Activated CD8-positive, alpha-beta memory T cell treated with anti-CD3 and anti-CD28 coated beads, Interleukin-2, amount 10 ng/mL, durations not matched to agents 7 days and 5 days (primary cell): ENCODE results near the gene NUBP2. TPM values are rescaled to one million over a fixed set of nuclear protein-coding genes. Genes with fewer than 3 reads are reported as not detected.

Experiments used
- ATAC-seq: fragments of 150-1000 bp; cut with Tn5 transposase; one replicate; pipeline ENCODE4 v1.10.0; 2021; ENCODE audit warnings: moderate library complexity
- CTCF ChIA-PET: fragments of 350-600 bp; sonication (Branson Sonifier 250); formaldehyde crosslinking; loops from one replicate; lab custom pipeline; 2021; ENCODE audit warnings: antibody characterized with exemption; lab: Charles Lee
- DNase-seq: peaks from one replicate; pipeline ENCODE4 v3.0.0-alpha.2; 2020
- H3K27ac Mint-ChIP-seq: one replicate; pipeline ENCODE4 v1.8.0; 2021; ENCODE audit warnings: mild to moderate bottlenecking, mixed read lengths
- H3K27me3 Mint-ChIP-seq: one replicate; pipeline ENCODE4 v1.8.0; 2021; ENCODE audit warnings: mixed read lengths
- H3K36me3 Mint-ChIP-seq: one replicate; pipeline ENCODE4 v1.8.0; 2021; ENCODE audit warnings: mild to moderate bottlenecking, mixed read lengths
- H3K4me1 Mint-ChIP-seq: one replicate; pipeline ENCODE4 v1.8.0; 2021; ENCODE audit warnings: mixed read lengths
- H3K4me3 Mint-ChIP-seq: one replicate; pipeline ENCODE4 v1.8.0; 2021; ENCODE audit warnings: mild to moderate bottlenecking, moderate library complexity, mixed read lengths
- H3K9me3 Mint-ChIP-seq: one replicate; pipeline ENCODE4 v1.8.0; 2022; ENCODE audit warnings: low read depth, mixed read lengths
- total RNA-seq, 2 experiments: library from RNA; stranded (reverse); gene quantifications; one replicate each; pipeline ENCODE4 v1.2.3, GENCODE V29; 2021

The NUBP2 gene
- total RNA-seq, 2 experiments from 2014 or later = 52.5 to 64.0 TPM

- ATAC-seq (no peak), DNase-seq (no peak)
- Mint-ChIP-seq H3K27ac (no peak overlapping the region), H3K9me3 (no peaks in the 10 kb centered on the region), H3K4me3 (no peak overlapping the region), H3K27me3 (no peaks in the 10 kb centered on the region), H3K36me3 (no peaks in the 10 kb centered on the region), H3K4me1 (peaks cover 12% of the 10 kb centered on the region)
- CTCF ChIA-PET = no interaction called here
These were observed 4.7 kb downstream of the NUBP2 start for GRCh38 chr16:1787322-1788094.

- Mint-ChIP-seq H3K4me1 (peaks cover 11% of the 10 kb centered on the region), H3K27me3 (no peaks in the 10 kb centered on the region), H3K27ac (no peak overlapping the region), H3K9me3 (no peaks in the 10 kb centered on the region), H3K36me3 (no peaks in the 10 kb centered on the region), H3K4me3 (no peak overlapping the region)
- ATAC-seq (no peak), DNase-seq (peak; percentile 38)
- CTCF ChIA-PET = no interaction called here
These were observed 5.4 kb downstream of the NUBP2 start for GRCh38 chr16:1788095-1788707.

GRCh38 chr16:1788708-1789100 lies 5.9 kb downstream of the NUBP2 start:
- DNase-seq = peak; percentile 38
- Mint-ChIP-seq H3K27me3 (no peaks in the 10 kb centered on the region), H3K27ac (no peak overlapping the region), H3K4me3 (no peak overlapping the region), H3K9me3 (no peaks in the 10 kb centered on the region), H3K36me3 (no peaks in the 10 kb centered on the region), H3K4me1 (peaks cover 7% of the 10 kb centered on the region)
- CTCF ChIA-PET = no interaction called here
- no peak for ATAC-seq

GRCh38 chr16:1789643-1790045 lies 6.9 kb downstream of the NUBP2 start:
- H3K27me3 Mint-ChIP-seq = no peaks in the 10 kb centered on the region
- ATAC-seq (no peak), DNase-seq (no peak)
- H3K36me3 Mint-ChIP-seq = no peaks in the 10 kb centered on the region
- peaks cover 2% of the 10 kb centered on the region for H3K4me1 Mint-ChIP-seq
- H3K9me3 Mint-ChIP-seq = no peaks in the 10 kb centered on the region
- CTCF ChIA-PET = no interaction called here
- no peak overlapping the region for H3K4me3 Mint-ChIP-seq
- H3K27ac Mint-ChIP-seq = no peak overlapping the region

GRCh38 chr16:1790261-1790610 lies 7.5 kb downstream of the NUBP2 start:
- Mint-ChIP-seq H3K27me3 (no peaks in the 10 kb centered on the region), H3K4me3 (no peak overlapping the region), H3K9me3 (no peaks in the 10 kb centered on the region), H3K36me3 (no peaks in the 10 kb centered on the region), H3K27ac (no peak overlapping the region), H3K4me1 (no peaks in the 10 kb centered on the region)
- DNase-seq (no peak), ATAC-seq (no peak)
- CTCF ChIA-PET = no interaction called here

- DNase-seq (no peak), ATAC-seq (no peak)
- CTCF ChIA-PET = no interaction called here
- Mint-ChIP-seq H3K4me1 (no peaks in the 10 kb centered on the region), H3K9me3 (no peaks in the 10 kb centered on the region), H3K36me3 (no peaks in the 10 kb centered on the region), H3K27me3 (no peaks in the 10 kb centered on the region), H3K27ac (no peak overlapping the region), H3K4me3 (no peak overlapping the region)
These were observed 8.0 kb downstream of the NUBP2 start for GRCh38 chr16:1790611-1791255.

GRCh38 chr16:1791256-1791942 lies 8.6 kb downstream of the NUBP2 start:
- Mint-ChIP-seq H3K9me3 (no peaks in the 10 kb centered on the region), H3K4me1 (no peaks in the 10 kb centered on the region), H3K36me3 (no peaks in the 10 kb centered on the region), H3K4me3 (no peak overlapping the region), H3K27ac (no peak overlapping the region), H3K27me3 (no peaks in the 10 kb centered on the region)
- CTCF ChIA-PET = no interaction called here
- DNase-seq = no peak
- ATAC-seq = no peak

GRCh38 chr16:1791943-1792812 lies 9.4 kb downstream of the NUBP2 start:
- DNase-seq (no peak), ATAC-seq (no peak)
- H3K36me3 Mint-ChIP-seq = peaks cover under 1% of the 10 kb centered on the region
- H3K27ac Mint-ChIP-seq = no peak overlapping the region
- peaks cover under 1% of the 10 kb centered on the region for H3K9me3 Mint-ChIP-seq
- CTCF ChIA-PET = no interaction called here
- no peaks in the 10 kb centered on the region for H3K4me1 Mint-ChIP-seq
- no peak overlapping the region for H3K4me3 Mint-ChIP-seq
- H3K27me3 Mint-ChIP-seq = no peaks in the 10 kb centered on the region

- no peak overlapping the region for H3K27ac Mint-ChIP-seq
- no peak for DNase-seq
- no peaks in the 10 kb centered on the region for H3K27me3 Mint-ChIP-seq
- CTCF ChIA-PET = no interaction called here
- no peak for ATAC-seq
- H3K4me1 Mint-ChIP-seq = no peaks in the 10 kb centered on the region
- peaks cover 2% of the 10 kb centered on the region for H3K36me3 Mint-ChIP-seq
- H3K9me3 Mint-ChIP-seq = peaks cover 3% of the 10 kb centered on the region
- no peak overlapping the region for H3K4me3 Mint-ChIP-seq
These were observed 10.2 kb downstream of the NUBP2 start for GRCh38 chr16:1792836-1793577.

GRCh38 chr16:1793578-1794220 lies 10.9 kb downstream of the NUBP2 start, which contains the start of gene IGFALS:
Gene IGFALS, minus strand, starts transcription at chr16:1793705. Its CDS starts 53 bp downstream, at chr16:1793652.
- Mint-ChIP-seq H3K27me3 (no peaks in the 10 kb centered on the region), H3K36me3 (peaks cover 2% of the 10 kb centered on the region), H3K9me3 (peaks cover 3% of the 10 kb centered on the region), H3K27ac (no peak within 1 kb of the TSS), H3K4me3 (no peak within 1 kb of the TSS), H3K4me1 (no peaks in the 10 kb centered on the region)
- CTCF ChIA-PET = no interaction called here
- DNase-seq = no peak
- ATAC-seq = no peak

- Mint-ChIP-seq H3K9me3 (peaks cover 6% of the 10 kb centered on the region), H3K27ac (no peak overlapping the region), H3K36me3 (peaks cover 2% of the 10 kb centered on the region), H3K4me3 (no peak overlapping the region), H3K4me1 (no peaks in the 10 kb centered on the region), H3K27me3 (no peaks in the 10 kb centered on the region)
- DNase-seq = no peak
- ATAC-seq = no peak
- CTCF ChIA-PET = no interaction called here
These were observed 11.6 kb downstream of the NUBP2 start for GRCh38 chr16:1794221-1794871.
